Esophagus muscularis mucosa (tissue), 4 donors: ENCODE data around the gene ULK4. TPM values are rescaled to one million over a fixed set of nuclear protein-coding genes. Genes with fewer than 3 reads are reported as not detected.

ENCODE experiments used
- DNase-seq: peaks from one replicate; pipeline ENCODE4 v3.0.0-alpha.2; 2017; ENCODE audit errors: extremely low spot score
- H3K27ac ChIP-seq, 4 donors: fragments of 200-600 bp; sonication (generic); replicated peaks in 1 of 4; 1 replicate in 3 of 4; 2 replicates in 1 of 4; pipeline ENCODE4 v1.5.1; 2016 to 2019; ENCODE audit warnings: mild to moderate bottlenecking in 1 of 4
- H3K27me3 ChIP-seq, 4 donors: fragments of 200-600 bp; sonication (generic); one replicate each; pipeline versions ENCODE4 v1.5.1 to v1.6.0; 2016 to 2019
- H3K36me3 ChIP-seq, 4 donors: fragments of 200-600 bp; sonication (generic); one replicate each; pipeline ENCODE4 v1.5.1; 2016 to 2019
- H3K4me1 ChIP-seq, 4 donors: fragments of 200-600 bp; sonication (generic); one replicate each; pipeline ENCODE4 v1.5.1; 2016 to 2019
- H3K4me3 ChIP-seq, 4 donors: fragments of 200-600 bp; sonication (generic); 1 replicate in 2 of 4; 2 replicates in 2 of 4; pipeline ENCODE4 v1.5.1; 2016 to 2019; ENCODE audit warnings: mild to moderate bottlenecking in 4 of 4, moderate library complexity in 1 of 4
- H3K9me3 ChIP-seq, 4 donors: fragments of 200-600 bp; sonication (generic); 1 replicate in 3 of 4; 2 replicates in 1 of 4; pipeline ENCODE4 v1.5.1; 2016 to 2019
- CTCF ChIP-seq, 3 experiments: fragments of 200-600 bp in 2 of 3; fragments of 450-650 bp in 1 of 3; sonication (generic) in 2 of 3; IDR thresholded peaks; one replicate each; pipeline ENCODE4 v1.5.1; 2017 to 2019; ENCODE audit warnings: antibody characterized with exemption in 3 of 3, mild to moderate bottlenecking in 2 of 3, moderate library complexity in 1 of 3
- EP300 ChIP-seq: sonication (generic); formaldehyde crosslinking; IDR thresholded peaks from one replicate; pipeline ENCODE4 v1.6.1; 2017; ENCODE audit warnings: antibody characterized with exemption
- POLR2A ChIP-seq: fragments of 450-650 bp; IDR thresholded peaks from one replicate; pipeline ENCODE4 v1.6.1; 2017; ENCODE audit warnings: antibody characterized with exemption, moderate library complexity, mild to moderate bottlenecking, low read depth
- POLR2AphosphoS5 ChIP-seq, 2 donors: sonication (generic); formaldehyde crosslinking; IDR thresholded peaks; one replicate each; pipeline ENCODE4 v1.6.1; 2017; ENCODE audit warnings: antibody characterized with exemption in 2 of 2
- WGBS: methylation state at CpG from one replicate; pipeline ENCODE4 v1.1.5; 2018; 5-methylcytosine and 5-hydroxymethylcytosine counted together
- intact Hi-C: fragments of 100-400 bp; cut with DNase I; formaldehyde crosslinking; loops from one replicate; pipeline ENCODE4 v1.15.1; 2023
- total RNA-seq, 4 donors: library from RNA; depleted of rRNA; stranded (reverse); fragments of >200 nt; gene quantifications; one replicate each; pipeline versions ENCODE4 v1.1.0 to v1.2.1, GENCODE V29; 2016

Gene ULK4
- total RNA-seq, 4 donors from 2014 or later = 4.2 to 15.4 (median 11.0) TPM

GRCh38 chr3:41419809-41420208 lies 542.1 kb downstream of the ULK4 start:
- intact Hi-C loops = no loop called here
- 76% methylated on average over 5 of the region's 5 CpGs for WGBS

GRCh38 chr3:41418961-41419691 lies 542.8 kb downstream of the ULK4 start:
- H3K4me3 ChIP-seq = no peak overlapping the region
- no peaks in the 10 kb centered on the region for H3K4me1 ChIP-seq
- H3K27ac ChIP-seq = no peak overlapping the region
- no peaks in the 10 kb centered on the region for H3K27me3 ChIP-seq
- TF ChIP-seq POLR2A = no peak
- TF ChIP-seq POLR2AphosphoS5 (IDR thresholded peaks at IDR 0.05) = no peak
- no peak for TF ChIP-seq EP300
- no peak for TF ChIP-seq CTCF (IDR thresholded peaks at IDR 0.05)
- no peak for DNase-seq
- intact Hi-C loops = no loop called here
- WGBS = 68% methylated on average over 7 of the region's 7 CpGs
- no peaks in the 10 kb centered on the region for H3K36me3 ChIP-seq
- no peaks in the 10 kb centered on the region for H3K9me3 ChIP-seq

More at GRCh38 chr3:41419809-41420208, 542.1 kb downstream of the ULK4 start:
- no peaks in the 10 kb centered on the region for H3K36me3 ChIP-seq
- H3K27ac ChIP-seq = no peak overlapping the region
- no peaks in the 10 kb centered on the region for H3K9me3 ChIP-seq
- no peaks in the 10 kb centered on the region for H3K27me3 ChIP-seq
- H3K4me3 ChIP-seq = no peak overlapping the region
- H3K4me1 ChIP-seq = no peaks in the 10 kb centered on the region
- TF ChIP-seq EP300 = no peak
- TF ChIP-seq CTCF (IDR thresholded peaks at IDR 0.05) = no peak
- TF ChIP-seq POLR2AphosphoS5 (IDR thresholded peaks at IDR 0.05) = no peak
- no peak for TF ChIP-seq POLR2A
- DNase-seq = no peak

- H3K27me3 ChIP-seq = no peaks in the 10 kb centered on the region
- TF ChIP-seq CTCF (IDR thresholded peaks at IDR 0.05) (no peak), POLR2A (no peak), EP300 (no peak), POLR2AphosphoS5 (IDR thresholded peaks at IDR 0.05) (no peak)
- no peak overlapping the region for H3K4me3 ChIP-seq
- H3K4me1 ChIP-seq = no peaks in the 10 kb centered on the region
- no peak for DNase-seq
- 77% methylated on average over 3 of the region's 3 CpGs for WGBS
- H3K9me3 ChIP-seq = no peaks in the 10 kb centered on the region
- H3K27ac ChIP-seq = no peak overlapping the region
- H3K36me3 ChIP-seq = no peaks in the 10 kb centered on the region
- intact Hi-C loops = no loop called here
Measured at GRCh38 chr3:41417574-41417973, 544.3 kb downstream of the ULK4 start.

GRCh38 chr3:41411065-41411464 lies 550.8 kb downstream of the ULK4 start:
- WGBS = 87% methylated on average over 1 of the region's 1 CpG
- Histone ChIP-seq H3K4me3 (no peak overlapping the region), H3K4me1 (no peaks in the 10 kb centered on the region), H3K27ac (no peak overlapping the region), H3K9me3 (no peaks in the 10 kb centered on the region), H3K36me3 (no peaks in the 10 kb centered on the region), H3K27me3 (no peaks in the 10 kb centered on the region)
- DNase-seq = no peak
- intact Hi-C loops = no loop called here
- TF ChIP-seq POLR2AphosphoS5 (IDR thresholded peaks at IDR 0.05) = no peak
- TF ChIP-seq EP300 = no peak
- TF ChIP-seq CTCF (IDR thresholded peaks at IDR 0.05) = no peak
- TF ChIP-seq POLR2A = no peak

- H3K4me3 ChIP-seq = no peak overlapping the region
- H3K27me3 ChIP-seq = no peaks in the 10 kb centered on the region
- H3K27ac ChIP-seq = no peak overlapping the region
- no peaks in the 10 kb centered on the region for H3K36me3 ChIP-seq
- WGBS = 93% methylated on average over 2 of the region's 2 CpGs
- intact Hi-C loops = no loop called here
- no peaks in the 10 kb centered on the region for H3K9me3 ChIP-seq
- TF ChIP-seq POLR2A (no peak), EP300 (no peak), POLR2AphosphoS5 (IDR thresholded peaks at IDR 0.05) (no peak), CTCF (IDR thresholded peaks at IDR 0.05) (no peak)
- H3K4me1 ChIP-seq = no peaks in the 10 kb centered on the region
- DNase-seq = no peak
Measured at GRCh38 chr3:41405466-41405865, 556.4 kb downstream of the ULK4 start.
